DND-41 (cell line): ENCODE results near the gene SLC22A12.

Source experiments
- ATAC-seq: fragments of 200-7000 bp; cut with Tn5 transposase; 3 replicates; pipeline ENCODE4 v1.9.1; 2021; ENCODE audit warnings: low read depth; ENCODE audit not compliant: insufficient read depth
- DNase-seq: peaks from one replicate; pipeline ENCODE4 v3.0.0-alpha.2; 2020
- H2AFZ ChIP-seq: 2 replicates; pipeline ENCODE4 v1.6.0; 2012; ENCODE audit warnings: low read depth, low read length
- H3K27ac ChIP-seq: 2 replicates; pipeline ENCODE4 v1.5.1; 2012; ENCODE audit warnings: low read length, inconsistent platforms
- H3K27me3 ChIP-seq: fragments of 200-600 bp; sonication (generic); 2 replicates; pipeline ENCODE4 v1.6.0; 2012; ENCODE audit warnings: low read length, mild to moderate bottlenecking, inconsistent platforms; ENCODE audit not compliant: insufficient read depth, poor library complexity
- H3K36me3 ChIP-seq: 2 replicates; pipeline ENCODE4 v1.5.1; 2012; ENCODE audit warnings: low read length, inconsistent platforms; ENCODE audit not compliant: insufficient read depth
- H3K4me1 ChIP-seq: 2 replicates; pipeline ENCODE4 v1.5.1; 2012; ENCODE audit warnings: mild to moderate bottlenecking, low read length; ENCODE audit not compliant: insufficient read depth
- H3K4me2 ChIP-seq: 2 replicates; pipeline ENCODE4 v1.6.0; 2012; ENCODE audit warnings: mild to moderate bottlenecking, moderate library complexity, low read length, inconsistent platforms; ENCODE audit not compliant: insufficient read depth
- H3K4me3 ChIP-seq, 2 experiments: fragments of 200-600 bp in 1 of 2; shearing (Covaris generic) in 1 of 2; 2 replicates each; pipeline ENCODE4 v1.5.1; 2012 to 2016; ENCODE audit warnings: inconsistent platforms in 2 of 2, low read length in 2 of 2, mild to moderate bottlenecking in 2 of 2, low read depth in 1 of 2, moderate library complexity in 1 of 2
- H3K79me2 ChIP-seq: 2 replicates; pipeline ENCODE4 v1.6.0; 2012; ENCODE audit warnings: low read length, inconsistent platforms; ENCODE audit not compliant: insufficient read depth
- H3K9ac ChIP-seq: 2 replicates; pipeline ENCODE4 v1.6.0; 2012; ENCODE audit warnings: low read depth, mild to moderate bottlenecking, inconsistent platforms, low read length, moderate library complexity
- H3K9me3 ChIP-seq: 2 replicates; pipeline ENCODE4 v1.5.1; 2012; ENCODE audit warnings: low read length, moderate library complexity, mild to moderate bottlenecking, inconsistent platforms; ENCODE audit not compliant: insufficient read depth, severe bottlenecking
- H4K20me1 ChIP-seq: 2 replicates; pipeline ENCODE4 v1.6.0; 2012; ENCODE audit warnings: low read length; ENCODE audit not compliant: insufficient read depth
- CTCF ChIP-seq: IDR thresholded peaks from 2 replicates; pipeline ENCODE4 v1.5.1; 2012; ENCODE audit warnings: borderline replicate concordance, low read length, moderate library complexity, mild to moderate bottlenecking; ENCODE audit not compliant: poor library complexity, severe bottlenecking; ENCODE audit errors: extremely low read depth
- EZH2 ChIP-seq: IDR thresholded peaks from 3 replicates; pipeline ENCODE4 v1.6.1; 2012; ENCODE audit warnings: borderline replicate concordance, low read depth, mild to moderate bottlenecking, moderate library complexity, low read length, inconsistent platforms; ENCODE audit not compliant: severe bottlenecking

Gene SLC22A12

GRCh38 chr11:64632654-64633053, 41.6 kb downstream of the SLC22A12 start:
- DNase-seq (no peak), ATAC-seq (no peak)
- Histone ChIP-seq H3K9ac (no peak overlapping the region), H3K9me3 (no peaks in the 10 kb centered on the region), H4K20me1 (0 out of 2 replicates have a peak, but pooled peaks cover 6% of the 10 kb centered on the region), H3K27me3 (no peaks in the 10 kb centered on the region), H2AFZ (no peak overlapping the region), H3K79me2 (no peaks in the 10 kb centered on the region), H3K4me2 (no peak overlapping the region), H3K4me1 (no peaks in the 10 kb centered on the region), H3K4me3 (no peak overlapping the region), H3K36me3 (no peaks in the 10 kb centered on the region), H3K27ac (no peak overlapping the region)
- TF ChIP-seq EZH2 (no peak), CTCF (no peak)

GRCh38 chr11:64633555-64634159, 42.6 kb downstream of the SLC22A12 start:
- DNase-seq, result no peak
- Histone ChIP-seq H3K4me2 (no peak overlapping the region), H3K36me3 (no peaks in the 10 kb centered on the region), H3K9ac (no peak overlapping the region), H3K79me2 (no peaks in the 10 kb centered on the region), H4K20me1 (0 out of 2 replicates have a peak, but pooled peaks cover 3% of the 10 kb centered on the region), H3K4me1 (no peaks in the 10 kb centered on the region), H2AFZ (no peak overlapping the region), H3K27ac (no peak overlapping the region), H3K9me3 (no peaks in the 10 kb centered on the region), H3K27me3 (no peaks in the 10 kb centered on the region), H3K4me3 (no peak overlapping the region)
- ATAC-seq, result no peak
- TF ChIP-seq EZH2 (no peak), CTCF (no peak)

- Histone ChIP-seq H3K27me3 (peaks cover 26% of the 10 kb centered on the region), H3K9ac (no peak overlapping the region), H3K36me3 (no peaks in the 10 kb centered on the region), H3K4me1 (no peaks in the 10 kb centered on the region), H4K20me1 (peaks cover 12% of the 10 kb centered on the region), H3K9me3 (no peaks in the 10 kb centered on the region), H3K4me3 (no peak overlapping the region), H2AFZ (no peak overlapping the region), H3K4me2 (no peak overlapping the region), H3K27ac (no peak overlapping the region), H3K79me2 (no peaks in the 10 kb centered on the region)
- no peak for DNase-seq
- TF ChIP-seq EZH2, result no peak
- no peak for ATAC-seq
Observed at GRCh38 chr11:64637334-64638017, 46.5 kb downstream of the SLC22A12 start.

- no peak overlapping the region for H3K27ac ChIP-seq
- H3K79me2 ChIP-seq, result no peaks in the 10 kb centered on the region
- H3K4me3 ChIP-seq, result no peak overlapping the region
- DNase-seq, result no peak
- no peak overlapping the region for H3K9ac ChIP-seq
- no peak overlapping the region for H3K4me2 ChIP-seq
- H3K9me3 ChIP-seq, result no peaks in the 10 kb centered on the region
- no peak overlapping the region for H2AFZ ChIP-seq
- H4K20me1 ChIP-seq, result peaks cover 12% of the 10 kb centered on the region
- H3K36me3 ChIP-seq, result no peaks in the 10 kb centered on the region
- no peak for ATAC-seq
- H3K4me1 ChIP-seq, result no peaks in the 10 kb centered on the region
- H3K27me3 ChIP-seq, result peaks cover 31% of the 10 kb centered on the region
- TF ChIP-seq CTCF (no peak), EZH2 (no peak)
Observed at GRCh38 chr11:64638018-64638665, 47.1 kb downstream of the SLC22A12 start.
